GM12878 (cell line): ENCODE data around the gene LDLRAD3.

Experiments
- BHLHE40 ChIP-seq, 2 experiments: fragments of 450-650 bp in 1 of 2; IDR thresholded peaks; 2 replicates each; pipeline ENCODE4 v1.6.1; 2011 to 2017; ENCODE audit warnings: low read depth in 2 of 2, borderline replicate concordance in 1 of 2, improper control_type of control experiment in 1 of 2, low read length in 1 of 2, mild to moderate bottlenecking in 1 of 2
- CEBPB ChIP-seq, 2 experiments: fragments of 150-350 bp in 1 of 2; IDR thresholded peaks; 2 replicates each; pipeline ENCODE4 v1.6.1; 2012 to 2014; ENCODE audit warnings: low read depth in 2 of 2, low read length in 2 of 2, borderline replicate concordance in 1 of 2, inconsistent platforms in 1 of 2
- NR2C1 ChIP-seq: fragments of 450-650 bp; IDR thresholded peaks from 2 replicates; pipeline ENCODE4 v1.6.1; 2017; ENCODE audit warnings: antibody characterized with exemption, mild to moderate bottlenecking, moderate library complexity
- POLR2A ChIP-seq: IDR thresholded peaks from 2 replicates; pipeline ENCODE4 v1.6.1; 2011; ENCODE audit warnings: low read depth, mild to moderate bottlenecking, low read length
- POLR2AphosphoS5 ChIP-seq: IDR thresholded peaks from 2 replicates; pipeline ENCODE4 v1.6.1; 2011; ENCODE audit warnings: mild to moderate bottlenecking, low read length, inconsistent platforms
- SMARCA5 ChIP-seq: fragments of 450-650 bp; IDR thresholded peaks from 2 replicates; pipeline ENCODE4 v1.6.1; 2017; ENCODE audit warnings: mild to moderate bottlenecking
- STAT1 ChIP-seq: fragments of 450-650 bp; conservative IDR thresholded peaks from 2 replicates; pipeline ENCODE4 v1.6.1; 2014; ENCODE audit warnings: antibody characterized with exemption, mild to moderate bottlenecking
- SUZ12 ChIP-seq: fragments of 200-600 bp; sonication (generic); IDR thresholded peaks from one replicate; pipeline ENCODE4 v1.6.1; 2018; ENCODE audit warnings: antibody characterized with exemption, mild to moderate bottlenecking; ENCODE audit not compliant: unreplicated experiment
- TAF1 ChIP-seq: IDR thresholded peaks from 2 replicates; pipeline ENCODE4 v1.6.1; 2011; ENCODE audit warnings: mild to moderate bottlenecking, low read depth, low read length, borderline replicate concordance
- TF ChIP-seq, protein P1 (sequence below): IDR thresholded peaks from 2 replicates; pipeline ENCODE4 v1.6.1; 2011; ENCODE audit warnings: borderline replicate concordance, low read depth, mild to moderate bottlenecking, moderate library complexity, mixed read lengths, low read length; ENCODE audit not compliant: insufficient read depth; ENCODE audit errors: extremely low read length
- TF ChIP-seq, protein P2 (sequence below): IDR thresholded peaks from 2 replicates; pipeline ENCODE4 v1.6.1; 2012; ENCODE audit warnings: low read depth, low read length, improper control_type of control experiment
- TF ChIP-seq, protein P3 (sequence below), 3 experiments: IDR thresholded peaks in 2 of 3; conservative IDR thresholded peaks in 1 of 3; 2 replicates each; pipeline ENCODE4 v1.5.1; 2011; ENCODE audit warnings: low read depth in 3 of 3, low read length in 3 of 3, mild to moderate bottlenecking in 3 of 3, control low read depth in 2 of 3, moderate library complexity in 2 of 3, inconsistent platforms in 1 of 3, mixed read lengths in 1 of 3; ENCODE audit not compliant: control insufficient read depth in 2 of 3, insufficient read depth in 1 of 3; ENCODE audit errors: extremely low read depth in 1 of 3
- TF ChIP-seq, protein P4 (sequence below): fragments of 450-650 bp; IDR thresholded peaks from 2 replicates; pipeline ENCODE4 v1.6.1; 2016; ENCODE audit warnings: mild to moderate bottlenecking

DNA sequence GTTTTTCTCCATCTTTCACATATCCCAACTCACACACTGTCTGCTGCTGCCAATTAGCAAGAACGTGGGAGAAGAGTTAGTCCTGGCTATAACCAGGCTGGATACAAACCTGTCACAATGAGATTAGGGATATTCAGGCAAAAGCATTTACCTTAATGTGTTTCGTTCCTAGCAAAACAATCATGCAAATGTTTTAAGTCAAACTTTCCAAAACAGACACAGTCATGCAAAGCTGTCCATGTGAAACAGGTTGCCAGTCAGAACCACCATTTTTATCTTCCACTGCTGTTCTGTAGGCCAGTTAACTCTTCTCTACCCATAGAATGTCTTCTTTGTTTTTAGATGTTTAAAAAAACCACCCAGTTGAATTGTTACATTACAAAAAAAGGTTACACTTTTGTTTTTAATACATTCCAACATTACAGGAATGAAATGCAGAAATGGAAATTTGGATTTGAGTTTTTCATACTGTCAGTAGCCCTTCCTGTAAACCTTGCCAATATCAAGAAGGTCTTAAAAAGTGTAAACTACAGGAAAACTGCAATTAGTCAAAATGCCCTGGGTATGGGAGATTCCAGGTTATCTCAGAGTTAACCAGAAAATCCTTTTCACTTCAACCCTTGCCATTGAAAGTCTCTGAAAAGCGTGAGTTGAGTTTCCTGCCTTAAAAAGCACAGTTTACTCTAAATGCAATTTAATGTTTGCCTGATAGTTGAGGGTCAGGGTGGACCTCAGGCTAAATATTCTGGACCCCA lies 34.2 kb upstream of the LDLRAD3 start:
- TF ChIP-seq, protein P1, sequence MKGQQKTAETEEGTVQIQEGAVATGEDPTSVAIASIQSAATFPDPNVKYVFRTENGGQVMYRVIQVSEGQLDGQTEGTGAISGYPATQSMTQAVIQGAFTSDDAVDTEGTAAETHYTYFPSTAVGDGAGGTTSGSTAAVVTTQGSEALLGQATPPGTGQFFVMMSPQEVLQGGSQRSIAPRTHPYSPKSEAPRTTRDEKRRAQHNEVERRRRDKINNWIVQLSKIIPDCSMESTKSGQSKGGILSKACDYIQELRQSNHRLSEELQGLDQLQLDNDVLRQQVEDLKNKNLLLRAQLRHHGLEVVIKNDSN, result no peak
- TF ChIP-seq, protein P2, sequence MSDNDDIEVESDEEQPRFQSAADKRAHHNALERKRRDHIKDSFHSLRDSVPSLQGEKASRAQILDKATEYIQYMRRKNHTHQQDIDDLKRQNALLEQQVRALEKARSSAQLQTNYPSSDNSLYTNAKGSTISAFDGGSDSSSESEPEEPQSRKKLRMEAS, result no peak
- TF ChIP-seq, protein P3, sequence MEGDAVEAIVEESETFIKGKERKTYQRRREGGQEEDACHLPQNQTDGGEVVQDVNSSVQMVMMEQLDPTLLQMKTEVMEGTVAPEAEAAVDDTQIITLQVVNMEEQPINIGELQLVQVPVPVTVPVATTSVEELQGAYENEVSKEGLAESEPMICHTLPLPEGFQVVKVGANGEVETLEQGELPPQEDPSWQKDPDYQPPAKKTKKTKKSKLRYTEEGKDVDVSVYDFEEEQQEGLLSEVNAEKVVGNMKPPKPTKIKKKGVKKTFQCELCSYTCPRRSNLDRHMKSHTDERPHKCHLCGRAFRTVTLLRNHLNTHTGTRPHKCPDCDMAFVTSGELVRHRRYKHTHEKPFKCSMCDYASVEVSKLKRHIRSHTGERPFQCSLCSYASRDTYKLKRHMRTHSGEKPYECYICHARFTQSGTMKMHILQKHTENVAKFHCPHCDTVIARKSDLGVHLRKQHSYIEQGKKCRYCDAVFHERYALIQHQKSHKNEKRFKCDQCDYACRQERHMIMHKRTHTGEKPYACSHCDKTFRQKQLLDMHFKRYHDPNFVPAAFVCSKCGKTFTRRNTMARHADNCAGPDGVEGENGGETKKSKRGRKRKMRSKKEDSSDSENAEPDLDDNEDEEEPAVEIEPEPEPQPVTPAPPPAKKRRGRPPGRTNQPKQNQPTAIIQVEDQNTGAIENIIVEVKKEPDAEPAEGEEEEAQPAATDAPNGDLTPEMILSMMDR (IDR thresholded peaks at IDR 0.05 in 2 of 3, conservative IDR thresholded peaks at IDR 0.05 in 1 of 3; ENCODE audit: control insufficient read depth in 2 of 3, extremely low read depth in 1 of 3, insufficient read depth in 1 of 3, low read depth in 3 of 3, low read length in 3 of 3), result no peak
- TF ChIP-seq POLR2A, result no peak
- no peak for TF ChIP-seq STAT1
- no peak for TF ChIP-seq POLR2AphosphoS5
- TF ChIP-seq NR2C1, result no peak
- TF ChIP-seq SMARCA5, result no peak
- TF ChIP-seq, protein P4, sequence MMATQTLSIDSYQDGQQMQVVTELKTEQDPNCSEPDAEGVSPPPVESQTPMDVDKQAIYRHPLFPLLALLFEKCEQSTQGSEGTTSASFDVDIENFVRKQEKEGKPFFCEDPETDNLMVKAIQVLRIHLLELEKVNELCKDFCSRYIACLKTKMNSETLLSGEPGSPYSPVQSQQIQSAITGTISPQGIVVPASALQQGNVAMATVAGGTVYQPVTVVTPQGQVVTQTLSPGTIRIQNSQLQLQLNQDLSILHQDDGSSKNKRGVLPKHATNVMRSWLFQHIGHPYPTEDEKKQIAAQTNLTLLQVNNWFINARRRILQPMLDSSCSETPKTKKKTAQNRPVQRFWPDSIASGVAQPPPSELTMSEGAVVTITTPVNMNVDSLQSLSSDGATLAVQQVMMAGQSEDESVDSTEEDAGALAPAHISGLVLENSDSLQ, result no peak
- TF ChIP-seq CEBPB (IDR thresholded peaks at IDR 0.05; ENCODE audit: borderline replicate concordance in 1 of 2, low read depth in 2 of 2, low read length in 2 of 2), result no peak
- no peak for TF ChIP-seq BHLHE40 (IDR thresholded peaks at IDR 0.05; ENCODE audit: borderline replicate concordance in 1 of 2, low read depth in 2 of 2, low read length in 1 of 2)
- TF ChIP-seq TAF1, result no peak
- TF ChIP-seq SUZ12, result no peak
